B cell (primary cell): ENCODE data around the gene MAD1L1. TPM values are rescaled to one million over a fixed set of nuclear protein-coding genes. Genes with fewer than 3 reads are reported as not detected.

Source experiments
- ATAC-seq: fragments of 200-7000 bp; cut with Tn5 transposase; one replicate; pipeline ENCODE4 v1.10.0; 2021; ENCODE audit warnings: low read depth, mild to moderate bottlenecking, moderate number of reproducible peaks, moderate library complexity
- CTCF ChIA-PET: fragments of 350-600 bp; sonication (Branson Sonifier 250); formaldehyde crosslinking; loops from one replicate; lab custom pipeline; 2021; ENCODE audit warnings: antibody characterized with exemption, inconsistent platforms; lab: Charles Lee
- POLR2A ChIA-PET: fragments of 350-600 bp; sonication (Branson Sonifier 250); formaldehyde crosslinking; loops from one replicate; lab custom pipeline; 2021; ENCODE audit warnings: antibody characterized with exemption; lab: Charles Lee
- DNase-seq: peaks from one replicate; pipeline ENCODE4 v3.0.0; 2013
- H2AFZ ChIP-seq: 2 replicates; pipeline ENCODE4 v1.6.1; 2012; ENCODE audit warnings: mild to moderate bottlenecking, low read depth, low read length; ENCODE audit not compliant: insufficient read depth, poor library complexity, severe bottlenecking
- H3K27ac ChIP-seq, 2 donors: 1 replicate in 1 of 2; 2 replicates in 1 of 2; pipeline ENCODE4 v1.5.1; 2012 to 2013; ENCODE audit warnings: low read length in 2 of 2, mild to moderate bottlenecking in 2 of 2, moderate library complexity in 1 of 2
- H3K27me3 ChIP-seq, 4 experiments: fragments of 200-600 bp in 1 of 4; sonication (generic) in 1 of 4; replicated peaks in 1 of 4; 1 replicate in 2 of 4; 2 replicates in 2 of 4; pipeline versions ENCODE4 v1.6.1 to v1.7.0; 2013 to 2016; ENCODE audit warnings: low read length in 3 of 4, mild to moderate bottlenecking in 2 of 4, mixed read lengths in 1 of 4, moderate library complexity in 1 of 4; ENCODE audit not compliant: insufficient read depth in 4 of 4, control insufficient read depth in 3 of 4; ENCODE audit errors: control extremely low read depth in 1 of 4
- H3K36me3 ChIP-seq, 2 experiments: replicated peaks in 1 of 2; 1 replicate in 1 of 2; 2 replicates in 1 of 2; pipeline versions ENCODE4 v1.6.1 to v1.7.1; 2013; ENCODE audit warnings: low read length in 1 of 2; ENCODE audit not compliant: insufficient read depth in 2 of 2, control insufficient read depth in 1 of 2; ENCODE audit errors: control extremely low read depth in 1 of 2, extremely low read depth in 1 of 2
- H3K4me1 ChIP-seq, 2 donors: fragments of 200-600 bp in 1 of 2; sonication (generic) in 1 of 2; 1 replicate in 1 of 2; 2 replicates in 1 of 2; pipeline versions ENCODE4 v1.5.1 to v1.6.1; 2013 to 2017; ENCODE audit warnings: low read length in 2 of 2; ENCODE audit not compliant: control insufficient read depth in 2 of 2, insufficient read depth in 2 of 2
- H3K4me2 ChIP-seq: replicated peaks from 2 replicates; pipeline ENCODE3; 2012; ENCODE audit warnings: mild to moderate bottlenecking, low read depth, low read length; ENCODE audit not compliant: poor library complexity, severe bottlenecking
- H3K4me3 ChIP-seq, 5 experiments: fragments of 200-600 bp in 1 of 5; sonication (generic) in 1 of 5; 1 replicate in 3 of 5; 2 replicates in 2 of 5; pipeline versions ENCODE4 v1.5.1 to v1.7.0; 2011 to 2016; ENCODE audit warnings: low read length in 4 of 5, mild to moderate bottlenecking in 4 of 5, low read depth in 2 of 5, control low read depth in 1 of 5, moderate library complexity in 1 of 5; ENCODE audit not compliant: insufficient read depth in 1 of 5; ENCODE audit errors: control extremely low read depth in 1 of 5, extremely low read depth in 1 of 5
- H3K79me2 ChIP-seq: fragments of 200-600 bp; sonication (generic); one replicate; pipeline ENCODE4 v1.6.0; 2016; ENCODE audit warnings: low read length; ENCODE audit not compliant: control insufficient read depth, insufficient read depth
- H3K9ac ChIP-seq: fragments of 200-600 bp; sonication (generic); 2 replicates; pipeline ENCODE4 v1.6.1; 2017; ENCODE audit warnings: mild to moderate bottlenecking, low read length, moderate library complexity
- H3K9me3 ChIP-seq, 3 donors: one replicate each; pipeline versions ENCODE4 v1.6.1 to v1.7.1; 2013; ENCODE audit warnings: low read length in 2 of 3; ENCODE audit not compliant: control insufficient read depth in 2 of 3, insufficient read depth in 1 of 3; ENCODE audit errors: control extremely low read depth in 1 of 3
- H4K20me1 ChIP-seq: 2 replicates; pipeline ENCODE4 v1.6.0; 2012; ENCODE audit warnings: mild to moderate bottlenecking, low read length; ENCODE audit not compliant: insufficient read depth, control insufficient read depth, poor library complexity, severe bottlenecking
- H3K27ac Mint-ChIP-seq: one replicate; pipeline ENCODE4 v1.8.0; 2021; ENCODE audit warnings: mixed read lengths
- H3K27me3 Mint-ChIP-seq: one replicate; pipeline ENCODE4 v1.8.0; 2021; ENCODE audit warnings: mixed read lengths
- H3K4me1 Mint-ChIP-seq: one replicate; pipeline ENCODE4 v1.8.0; 2021; ENCODE audit warnings: mixed read lengths
- H3K4me3 Mint-ChIP-seq: one replicate; pipeline ENCODE4 v1.8.0; 2021; ENCODE audit warnings: mixed read lengths
- H3K9me3 Mint-ChIP-seq: one replicate; pipeline ENCODE4 v1.8.0; 2022; ENCODE audit warnings: mixed read lengths; ENCODE audit not compliant: insufficient read depth
- EZH2 ChIP-seq: IDR thresholded peaks from 2 replicates; pipeline ENCODE4 v1.6.1; 2012; ENCODE audit warnings: borderline replicate concordance, low read depth, mild to moderate bottlenecking, moderate library complexity, low read length; ENCODE audit not compliant: insufficient read depth, poor library complexity, severe bottlenecking
- WGBS: methylation state at CpG from one replicate; pipeline ENCODE4 v1.1.5; 2013; ENCODE audit warnings: missing lambda C conversion rate; ENCODE audit not compliant: insufficient coverage; 5-methylcytosine and 5-hydroxymethylcytosine counted together
- intact Hi-C: fragments of 100-400 bp; cut with micrococcal nuclease; formaldehyde crosslinking; loops from one replicate; pipeline ENCODE4 v1.10.0; 2022
- polyA plus RNA-seq: library from polyadenylated mRNA; depleted of rRNA; stranded (reverse); fragments of >200 nt; gene quantifications from 2 replicates; pipeline ENCODE4 v1.2.3, GENCODE V29; 2012
- total RNA-seq, 2 donors: library from RNA; stranded (reverse); fragments of 120-200 nt in 1 of 2; gene quantifications; 1 replicate in 1 of 2; 2 replicates in 1 of 2; pipeline versions ENCODE4 v1.2.3 to v1.2.4, GENCODE V29; 2013 to 2022
- TF ChIP-seq, protein P1 (sequence below): fragments of 200-600 bp; IDR thresholded peaks from one replicate; pipeline ENCODE4 v1.8.0; 2022; ENCODE audit warnings: antibody characterized with exemption, mild to moderate bottlenecking

The MAD1L1 gene
- total and polyA plus RNA-seq, 2 donors (not counting 1 experiment from before 2014, with no cell fraction given): 86.7 to 110 TPM

- Histone ChIP-seq H4K20me1 (no peaks in the 10 kb centered on the region), H3K4me2 (no peak overlapping the region), H3K9me3 (no peaks in the 10 kb centered on the region), H3K9ac (no peak overlapping the region), H3K79me2 (peaks cover 4% of the 10 kb centered on the region), H3K4me3 (no peak overlapping the region), H3K36me3 (peaks cover 0 to 4% of the 10 kb centered on the region in 2 experiments), H3K27me3 (no peaks in the 10 kb centered on the region), H3K27ac (no peak overlapping the region), H3K4me1 (peaks cover 10 to 15% of the 10 kb centered on the region in 2 donors), H2AFZ (no peak overlapping the region)
- Mint-ChIP-seq H3K9me3 (no peaks in the 10 kb centered on the region), H3K27me3 (no peaks in the 10 kb centered on the region), H3K27ac (no peak overlapping the region), H3K4me1 (peaks cover 34% of the 10 kb centered on the region), H3K4me3 (no peak overlapping the region)
- ATAC-seq: no peak
- TF ChIP-seq, protein P1, sequence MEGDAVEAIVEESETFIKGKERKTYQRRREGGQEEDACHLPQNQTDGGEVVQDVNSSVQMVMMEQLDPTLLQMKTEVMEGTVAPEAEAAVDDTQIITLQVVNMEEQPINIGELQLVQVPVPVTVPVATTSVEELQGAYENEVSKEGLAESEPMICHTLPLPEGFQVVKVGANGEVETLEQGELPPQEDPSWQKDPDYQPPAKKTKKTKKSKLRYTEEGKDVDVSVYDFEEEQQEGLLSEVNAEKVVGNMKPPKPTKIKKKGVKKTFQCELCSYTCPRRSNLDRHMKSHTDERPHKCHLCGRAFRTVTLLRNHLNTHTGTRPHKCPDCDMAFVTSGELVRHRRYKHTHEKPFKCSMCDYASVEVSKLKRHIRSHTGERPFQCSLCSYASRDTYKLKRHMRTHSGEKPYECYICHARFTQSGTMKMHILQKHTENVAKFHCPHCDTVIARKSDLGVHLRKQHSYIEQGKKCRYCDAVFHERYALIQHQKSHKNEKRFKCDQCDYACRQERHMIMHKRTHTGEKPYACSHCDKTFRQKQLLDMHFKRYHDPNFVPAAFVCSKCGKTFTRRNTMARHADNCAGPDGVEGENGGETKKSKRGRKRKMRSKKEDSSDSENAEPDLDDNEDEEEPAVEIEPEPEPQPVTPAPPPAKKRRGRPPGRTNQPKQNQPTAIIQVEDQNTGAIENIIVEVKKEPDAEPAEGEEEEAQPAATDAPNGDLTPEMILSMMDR: no peak
- no peak for TF ChIP-seq EZH2
- no peak for DNase-seq
- intact Hi-C loops: no loop called here
- 98% methylated on average over 30 of the region's 39 CpGs for WGBS
- CTCF ChIA-PET: no interaction called here
- POLR2A ChIA-PET: no interaction called here
Observed at GRCh38 chr7:2003931-2004812, 228.6 kb downstream of the MAD1L1 start.

DNA sequence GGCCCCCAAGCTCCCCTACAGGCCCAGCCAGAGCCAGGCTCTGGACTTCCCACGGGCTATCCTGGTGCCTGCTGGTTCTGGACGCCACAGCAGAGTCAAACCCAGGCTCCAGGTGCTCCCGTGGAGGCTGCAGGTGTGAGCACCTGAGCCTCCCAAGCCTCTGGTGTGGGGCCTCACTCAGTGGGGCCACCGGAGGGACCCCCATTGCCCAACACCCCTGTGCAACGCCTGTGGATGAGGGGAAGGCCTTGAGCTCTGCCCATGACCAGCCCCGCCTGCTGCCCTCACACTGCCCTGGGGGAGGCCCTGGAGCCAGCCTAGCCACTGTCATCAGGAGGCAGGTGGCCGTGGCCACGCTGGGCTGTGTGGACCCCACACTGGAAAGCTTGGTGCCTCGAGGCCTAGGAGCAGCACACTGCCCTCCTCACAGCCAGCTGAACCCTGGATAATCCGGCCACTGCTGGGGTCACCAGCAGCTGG, 229.3 kb downstream of the MAD1L1 start:
- intact Hi-C loops: no loop called here
- Histone ChIP-seq H3K4me2 (no peak overlapping the region), H3K27ac (no peak overlapping the region), H3K4me1 (peaks cover 10 to 15% of the 10 kb centered on the region in 2 donors), H3K9ac (no peak overlapping the region), H3K4me3 (no peak overlapping the region), H4K20me1 (no peaks in the 10 kb centered on the region), H3K27me3 (no peaks in the 10 kb centered on the region), H2AFZ (no peak overlapping the region), H3K79me2 (peaks cover 4% of the 10 kb centered on the region), H3K36me3 (peaks cover 0 to 4% of the 10 kb centered on the region in 2 experiments), H3K9me3 (no peaks in the 10 kb centered on the region)
- Mint-ChIP-seq H3K27ac (no peak overlapping the region), H3K4me3 (no peak overlapping the region), H3K9me3 (no peaks in the 10 kb centered on the region), H3K4me1 (peaks cover 37% of the 10 kb centered on the region), H3K27me3 (no peaks in the 10 kb centered on the region)
- ChIA-PET POLR2A (no interaction called here), CTCF (no interaction called here)
- TF ChIP-seq EZH2: no peak
- TF ChIP-seq, protein P1: no peak
- ATAC-seq: no peak
- WGBS: 96% methylated on average over 9 of the region's 10 CpGs
- no peak for DNase-seq
